Neural progenitor cell (in vitro differentiated cells): ENCODE data around the gene CPS1. TPM values are rescaled to one million over a fixed set of nuclear protein-coding genes. Genes with fewer than 3 reads are reported as not detected.

Experiments
- DNase-seq: peaks from one replicate; pipeline ENCODE4 v3.0.0-alpha.2; 2016; ENCODE audit warnings: low spot score
- H2AFZ ChIP-seq: fragments of 200-600 bp; sonication (generic); replicated peaks from 2 replicates; pipeline ENCODE4 v1.6.1; 2016; ENCODE audit warnings: antibody characterized with exemption
- H3F3A ChIP-seq: fragments of 200-600 bp; sonication (generic); 2 replicates; pipeline ENCODE4 v1.6.1; 2016; ENCODE audit warnings: antibody characterized with exemption, low read depth
- H3K27ac ChIP-seq: fragments of 200-600 bp; sonication (generic); 2 replicates; pipeline ENCODE4 v1.5.1; 2016; ENCODE audit warnings: mild to moderate bottlenecking
- H3K27me3 ChIP-seq: fragments of 200-600 bp; sonication (generic); 2 replicates; pipeline ENCODE4 v1.6.1; 2016; ENCODE audit warnings: mild to moderate bottlenecking, moderate library complexity
- H3K36me3 ChIP-seq: fragments of 200-600 bp; sonication (generic); 2 replicates; pipeline ENCODE4 v1.5.1; 2016
- H3K4me1 ChIP-seq: fragments of 200-600 bp; sonication (generic); 2 replicates; pipeline ENCODE4 v1.6.1; 2016; ENCODE audit warnings: mixed run types
- H3K4me2 ChIP-seq: fragments of 200-600 bp; sonication (generic); 2 replicates; pipeline ENCODE4 v1.6.1; 2016
- H3K4me3 ChIP-seq: fragments of 200-600 bp; sonication (generic); 2 replicates; pipeline ENCODE4 v1.5.1; 2016
- H3K79me2 ChIP-seq: fragments of 200-600 bp; sonication (generic); 2 replicates; pipeline ENCODE4 v1.6.1; 2016; ENCODE audit warnings: low read depth
- H3K9ac ChIP-seq: fragments of 200-600 bp; sonication (generic); 2 replicates; pipeline ENCODE4 v1.6.1; 2016
- H3K9me3 ChIP-seq: fragments of 200-600 bp; sonication (generic); 2 replicates; pipeline ENCODE4 v1.5.1; 2016; ENCODE audit warnings: low read depth
- H4K20me1 ChIP-seq: fragments of 200-600 bp; sonication (generic); 2 replicates; pipeline ENCODE4 v1.6.1; 2016; ENCODE audit warnings: low read depth
- H3K27ac Mint-ChIP-seq: 3 replicates; pipeline ENCODE4 v1.8.0; 2021; ENCODE audit warnings: mixed read lengths
- H3K27me3 Mint-ChIP-seq: 2 replicates; pipeline ENCODE4 v1.8.0; 2022; ENCODE audit warnings: low read depth, mild to moderate bottlenecking, inconsistent platforms, moderate library complexity, mixed read lengths; ENCODE audit not compliant: insufficient read depth
- H3K36me3 Mint-ChIP-seq: 3 replicates; pipeline ENCODE4 v1.8.0; 2021; ENCODE audit warnings: mixed read lengths
- H3K4me1 Mint-ChIP-seq: 3 replicates; pipeline ENCODE4 v1.8.0; 2021; ENCODE audit warnings: mixed read lengths
- H3K4me3 Mint-ChIP-seq: 3 replicates; pipeline ENCODE4 v1.8.0; 2021; ENCODE audit warnings: mild to moderate bottlenecking, moderate library complexity, mixed read lengths
- H3K9me3 Mint-ChIP-seq: 3 replicates; pipeline ENCODE4 v1.8.0; 2020; ENCODE audit warnings: mixed read lengths
- EZH2 ChIP-seq: fragments of 200-600 bp; sonication (generic); IDR thresholded peaks from 2 replicates; pipeline ENCODE4 v1.6.1; 2017; ENCODE audit warnings: antibody characterized with exemption, mild to moderate bottlenecking, moderate library complexity
- EZH2phosphoT487 ChIP-seq: fragments of 200-600 bp; sonication (generic); IDR thresholded peaks from 2 replicates; pipeline ENCODE4 v1.6.1; 2017; ENCODE audit warnings: antibody characterized with exemption
- total RNA-seq: library from RNA; depleted of rRNA; stranded (reverse); fragments of >200 nt; gene quantifications from 2 replicates; pipeline ENCODE4 v1.2.3, GENCODE V29; 2015; ENCODE audit warnings: low replicate concordance
- TF ChIP-seq, protein P1 (sequence below): fragments of 200-600 bp; sonication (generic); IDR thresholded peaks from 2 replicates; pipeline ENCODE4 v1.5.1; 2017; ENCODE audit warnings: antibody characterized with exemption, mild to moderate bottlenecking

CPS1 gene
- total RNA-seq, 1 donor from 2014 or later = 86.8 TPM

DNA sequence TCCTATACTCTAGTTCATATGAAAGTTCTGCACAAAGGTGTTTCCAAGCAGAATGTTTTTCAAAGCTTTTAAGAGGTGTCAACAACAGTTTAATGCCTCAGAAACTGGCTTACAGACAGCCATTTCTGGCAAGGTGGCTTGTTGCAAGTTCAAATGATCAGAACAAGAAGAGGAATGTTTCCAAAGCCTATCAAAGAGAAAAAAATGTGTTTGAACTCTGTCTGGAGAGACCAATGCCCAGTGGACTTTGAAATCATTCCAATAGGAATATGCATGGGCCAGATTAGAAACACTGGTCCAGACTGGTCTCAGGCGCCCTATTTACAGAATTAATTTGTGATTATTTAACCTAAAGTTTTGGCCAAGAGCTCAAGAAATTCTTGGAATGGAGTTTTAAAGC lies 106.2 kb downstream of the CPS1 start:
- H3K9me3 Mint-ChIP-seq = peaks cover 10% of the 10 kb centered on the region

DNA sequence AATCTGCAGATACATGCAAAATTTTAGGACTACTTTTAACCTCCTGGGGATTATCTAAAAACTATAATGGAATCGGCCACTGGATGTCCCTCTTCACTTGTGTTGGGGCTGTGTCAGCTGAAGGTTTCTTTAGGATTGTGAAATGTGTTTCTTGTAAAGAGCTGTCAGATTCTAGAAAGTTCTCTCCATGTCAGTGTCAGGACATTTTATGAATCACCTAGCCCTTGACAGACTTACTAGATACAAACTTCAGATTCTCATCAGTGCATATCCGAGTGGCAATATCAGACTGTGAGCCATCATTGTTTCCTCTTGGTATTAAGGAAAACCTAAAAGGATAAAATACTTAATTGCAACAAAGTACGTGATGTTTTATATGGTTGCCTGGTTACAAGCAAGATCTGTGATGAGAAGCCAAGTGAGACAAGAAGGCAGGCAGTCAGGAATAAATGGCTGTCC lies 107.3 kb downstream of the CPS1 start:
- H3K27me3 Mint-ChIP-seq = peaks cover 2% of the 10 kb centered on the region
- H3K27ac Mint-ChIP-seq = no peak overlapping the region

More for the DNA sequence above, 106.2 kb downstream of the CPS1 start:
- Histone ChIP-seq H3K27ac (no peak overlapping the region), H3K4me3 (no peak overlapping the region), H3K9me3 (no peaks in the 10 kb centered on the region), H3K4me1 (no peaks in the 10 kb centered on the region), H2AFZ (no peak overlapping the region), H3K79me2 (no peaks in the 10 kb centered on the region), H3K27me3 (no peaks in the 10 kb centered on the region), H3K36me3 (peaks cover 5% of the 10 kb centered on the region), H3F3A (no peaks in the 10 kb centered on the region), H3K4me2 (no peak overlapping the region), H4K20me1 (no peaks in the 10 kb centered on the region), H3K9ac (no peak overlapping the region)
- H3K27me3 Mint-ChIP-seq = no peaks in the 10 kb centered on the region
- H3K4me1 Mint-ChIP-seq = peaks cover 5% of the 10 kb centered on the region
- H3K36me3 Mint-ChIP-seq = peaks cover 14% of the 10 kb centered on the region
- no peak for DNase-seq
- TF ChIP-seq EZH2phosphoT487 (no peak), EZH2 (no peak)
- TF ChIP-seq, protein P1, sequence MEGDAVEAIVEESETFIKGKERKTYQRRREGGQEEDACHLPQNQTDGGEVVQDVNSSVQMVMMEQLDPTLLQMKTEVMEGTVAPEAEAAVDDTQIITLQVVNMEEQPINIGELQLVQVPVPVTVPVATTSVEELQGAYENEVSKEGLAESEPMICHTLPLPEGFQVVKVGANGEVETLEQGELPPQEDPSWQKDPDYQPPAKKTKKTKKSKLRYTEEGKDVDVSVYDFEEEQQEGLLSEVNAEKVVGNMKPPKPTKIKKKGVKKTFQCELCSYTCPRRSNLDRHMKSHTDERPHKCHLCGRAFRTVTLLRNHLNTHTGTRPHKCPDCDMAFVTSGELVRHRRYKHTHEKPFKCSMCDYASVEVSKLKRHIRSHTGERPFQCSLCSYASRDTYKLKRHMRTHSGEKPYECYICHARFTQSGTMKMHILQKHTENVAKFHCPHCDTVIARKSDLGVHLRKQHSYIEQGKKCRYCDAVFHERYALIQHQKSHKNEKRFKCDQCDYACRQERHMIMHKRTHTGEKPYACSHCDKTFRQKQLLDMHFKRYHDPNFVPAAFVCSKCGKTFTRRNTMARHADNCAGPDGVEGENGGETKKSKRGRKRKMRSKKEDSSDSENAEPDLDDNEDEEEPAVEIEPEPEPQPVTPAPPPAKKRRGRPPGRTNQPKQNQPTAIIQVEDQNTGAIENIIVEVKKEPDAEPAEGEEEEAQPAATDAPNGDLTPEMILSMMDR = no peak
- H3K27ac Mint-ChIP-seq = no peak overlapping the region
- no peak overlapping the region for H3K4me3 Mint-ChIP-seq

DNA sequence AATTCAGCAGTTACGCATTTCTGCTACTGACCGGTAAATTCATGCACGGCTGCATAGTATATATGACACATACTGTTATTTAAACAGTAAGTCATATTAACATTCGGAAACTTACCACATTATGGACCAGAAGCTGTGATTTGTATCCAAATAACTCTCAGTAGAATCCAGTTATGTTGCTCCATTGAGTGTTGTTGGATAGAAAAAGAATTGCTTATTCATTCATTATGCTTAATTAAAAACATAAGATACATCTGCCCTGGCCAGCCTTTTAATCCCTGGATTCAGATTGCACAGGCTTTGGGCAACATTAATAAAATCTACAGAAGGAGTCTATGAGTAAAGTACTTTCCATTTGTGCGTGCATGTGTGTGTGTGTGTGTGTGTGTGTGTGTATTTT lies 111.3 kb downstream of the CPS1 start:
- Mint-ChIP-seq H3K4me1 (peaks cover 5% of the 10 kb centered on the region), H3K27me3 (peaks cover 2% of the 10 kb centered on the region), H3K4me3 (no peak overlapping the region), H3K36me3 (no peaks in the 10 kb centered on the region), H3K9me3 (peaks cover 2% of the 10 kb centered on the region), H3K27ac (no peak overlapping the region)
- Histone ChIP-seq H3K4me3 (no peak overlapping the region), H2AFZ (no peak overlapping the region), H3K79me2 (no peaks in the 10 kb centered on the region), H3K27ac (no peak overlapping the region), H4K20me1 (no peaks in the 10 kb centered on the region), H3K36me3 (no peaks in the 10 kb centered on the region), H3F3A (no peaks in the 10 kb centered on the region), H3K4me2 (no peak overlapping the region), H3K9ac (no peak overlapping the region), H3K9me3 (no peaks in the 10 kb centered on the region), H3K27me3 (no peaks in the 10 kb centered on the region), H3K4me1 (no peaks in the 10 kb centered on the region)
- no peak for DNase-seq
- TF ChIP-seq EZH2phosphoT487 = no peak
- TF ChIP-seq, protein P1 = no peak
- TF ChIP-seq EZH2 = no peak

More for the DNA sequence above, 107.3 kb downstream of the CPS1 start:
- DNase-seq = peak; percentile 39
- no peak overlapping the region for H3K4me3 Mint-ChIP-seq
- Histone ChIP-seq H3K27me3 (no peaks in the 10 kb centered on the region), H4K20me1 (no peaks in the 10 kb centered on the region), H3K79me2 (no peaks in the 10 kb centered on the region), H2AFZ (no peak overlapping the region), H3K9me3 (no peaks in the 10 kb centered on the region), H3F3A (no peaks in the 10 kb centered on the region), H3K36me3 (peaks cover 5% of the 10 kb centered on the region), H3K27ac (no peak overlapping the region), H3K4me2 (no peak overlapping the region), H3K4me1 (no peaks in the 10 kb centered on the region), H3K4me3 (no peak overlapping the region), H3K9ac (no peak overlapping the region)
- H3K4me1 Mint-ChIP-seq = peaks cover 5% of the 10 kb centered on the region
- H3K9me3 Mint-ChIP-seq = peaks cover 10% of the 10 kb centered on the region
- no peak for TF ChIP-seq EZH2
- TF ChIP-seq, protein P1 = peak; percentile 52
- H3K36me3 Mint-ChIP-seq = peaks cover 14% of the 10 kb centered on the region
